Thyroid gland (tissue), 4 donors: ENCODE measurements around the gene DLG2. TPM values are rescaled to one million over a fixed set of nuclear protein-coding genes. Genes with fewer than 3 reads are reported as not detected.

Experiments used
- DNase-seq, 2 donors: peaks; one replicate each; pipeline ENCODE4 v3.0.0-alpha.2; 2019
- H3K27ac ChIP-seq, 3 donors: fragments of 200-600 bp; sonication (generic); 1 replicate in 2 of 3; 2 replicates in 1 of 3; pipeline ENCODE4 v1.5.1; 2016 to 2019; ENCODE audit warnings: mild to moderate bottlenecking in 1 of 3, moderate library complexity in 1 of 3
- H3K27me3 ChIP-seq: fragments of 200-600 bp; sonication (generic); one replicate; pipeline ENCODE4 v1.5.1; 2019
- H3K36me3 ChIP-seq, 2 donors: fragments of 200-600 bp; sonication (generic); one replicate each; pipeline ENCODE4 v1.5.1; 2016 to 2019
- H3K4me1 ChIP-seq, 2 donors: fragments of 200-600 bp; sonication (generic); one replicate each; pipeline ENCODE4 v1.5.1; 2017 to 2019
- H3K4me3 ChIP-seq, 3 donors: fragments of 200-600 bp; sonication (generic); replicated peaks in 1 of 3; 1 replicate in 2 of 3; 2 replicates in 1 of 3; pipeline ENCODE4 v1.5.1; 2016; ENCODE audit warnings: mild to moderate bottlenecking in 1 of 3
- H3K9me3 ChIP-seq: fragments of 200-600 bp; sonication (generic); one replicate; pipeline ENCODE4 v1.5.1; 2017
- POLR2A ChIP-seq, 2 donors: fragments of 450-650 bp; IDR thresholded peaks; one replicate each; pipeline ENCODE4 v1.6.1; 2017; ENCODE audit warnings: antibody characterized with exemption in 2 of 2, mild to moderate bottlenecking in 2 of 2, moderate library complexity in 1 of 2
- WGBS, 2 donors: methylation state at CpG; one replicate each; pipeline ENCODE4 v1.1.5; 2017; 5-methylcytosine and 5-hydroxymethylcytosine counted together
- intact Hi-C: fragments of 100-400 bp; cut with DNase I; formaldehyde crosslinking; loops from one replicate; pipeline ENCODE4 v1.15.1; 2023
- total RNA-seq, 4 donors: library from RNA; depleted of rRNA; stranded (reverse); fragments of >200 nt; gene quantifications; one replicate each; pipeline ENCODE4 v1.2.3, GENCODE V29; 2016
- TF ChIP-seq, protein P1 (sequence below), 6 experiments: fragments of 200-600 bp in 3 of 6; fragments of 450-650 bp in 3 of 6; sonication (generic) in 3 of 6; IDR thresholded peaks; one replicate each; pipeline ENCODE4 v1.5.1; 2016 to 2019; ENCODE audit warnings: antibody characterized with exemption in 6 of 6, mild to moderate bottlenecking in 2 of 6, inconsistent platforms in 1 of 6, moderate library complexity in 1 of 6

Gene DLG2
- total RNA-seq, 4 donors from 2014 or later: 29.4 to 79.4 (median 42.4) TPM

DNA sequence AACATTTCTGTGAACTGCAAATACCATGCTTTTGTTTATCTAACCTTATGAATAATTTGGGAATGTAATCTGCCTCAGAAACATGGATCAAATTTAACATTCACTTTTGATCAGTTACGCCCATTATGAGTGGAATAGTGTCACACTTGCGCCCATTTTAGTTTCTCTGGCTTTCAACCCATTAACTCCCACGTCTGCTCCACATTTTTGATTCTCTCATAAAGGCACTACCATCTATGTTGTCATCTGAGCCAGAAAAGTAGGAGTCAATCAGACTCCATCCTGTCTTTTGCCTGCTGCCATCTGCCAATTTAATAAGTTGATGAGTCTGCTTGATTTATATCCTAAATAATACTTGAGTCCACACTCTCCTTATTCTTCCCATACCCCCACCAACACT is 1090.7 kb downstream of the DLG2 start:
- no peaks in the 10 kb centered on the region for H3K4me1 ChIP-seq
- TF ChIP-seq, protein P1, sequence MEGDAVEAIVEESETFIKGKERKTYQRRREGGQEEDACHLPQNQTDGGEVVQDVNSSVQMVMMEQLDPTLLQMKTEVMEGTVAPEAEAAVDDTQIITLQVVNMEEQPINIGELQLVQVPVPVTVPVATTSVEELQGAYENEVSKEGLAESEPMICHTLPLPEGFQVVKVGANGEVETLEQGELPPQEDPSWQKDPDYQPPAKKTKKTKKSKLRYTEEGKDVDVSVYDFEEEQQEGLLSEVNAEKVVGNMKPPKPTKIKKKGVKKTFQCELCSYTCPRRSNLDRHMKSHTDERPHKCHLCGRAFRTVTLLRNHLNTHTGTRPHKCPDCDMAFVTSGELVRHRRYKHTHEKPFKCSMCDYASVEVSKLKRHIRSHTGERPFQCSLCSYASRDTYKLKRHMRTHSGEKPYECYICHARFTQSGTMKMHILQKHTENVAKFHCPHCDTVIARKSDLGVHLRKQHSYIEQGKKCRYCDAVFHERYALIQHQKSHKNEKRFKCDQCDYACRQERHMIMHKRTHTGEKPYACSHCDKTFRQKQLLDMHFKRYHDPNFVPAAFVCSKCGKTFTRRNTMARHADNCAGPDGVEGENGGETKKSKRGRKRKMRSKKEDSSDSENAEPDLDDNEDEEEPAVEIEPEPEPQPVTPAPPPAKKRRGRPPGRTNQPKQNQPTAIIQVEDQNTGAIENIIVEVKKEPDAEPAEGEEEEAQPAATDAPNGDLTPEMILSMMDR (IDR thresholded peaks at IDR 0.05): no peak
- no peak for TF ChIP-seq POLR2A (IDR thresholded peaks at IDR 0.05)
- H3K9me3 ChIP-seq: no peaks in the 10 kb centered on the region
- no peaks in the 10 kb centered on the region for H3K36me3 ChIP-seq
- no peak for DNase-seq
- intact Hi-C loops: no loop called here
- H3K27ac ChIP-seq: no peak overlapping the region
- WGBS, 2 donors: 84 to 93% methylated on average over 3 of the region's 3 CpGs
- H3K4me3 ChIP-seq: no peak overlapping the region
- no peaks in the 10 kb centered on the region for H3K27me3 ChIP-seq

DNA sequence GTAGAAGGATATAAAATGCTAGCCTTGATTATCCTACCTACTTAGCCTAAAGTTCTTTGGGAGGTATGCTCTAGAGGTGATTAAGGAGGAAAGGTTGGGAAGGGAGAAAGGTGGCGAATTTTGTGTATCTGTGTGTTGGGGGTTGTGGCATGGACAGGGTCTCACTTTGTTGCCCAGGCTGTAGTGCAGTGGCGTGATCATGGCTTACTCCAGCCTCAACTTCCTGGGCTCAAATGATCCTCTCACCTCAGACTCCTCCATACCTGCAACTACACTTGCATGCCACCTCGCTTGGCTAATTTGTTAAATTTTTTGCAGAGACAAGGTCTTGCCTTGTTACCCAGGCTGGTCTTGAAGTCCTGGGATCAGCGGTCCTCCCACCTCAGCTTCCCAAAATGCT is 1094.8 kb downstream of the DLG2 start:
- no peaks in the 10 kb centered on the region for H3K4me1 ChIP-seq
- no peak overlapping the region for H3K27ac ChIP-seq
- intact Hi-C loops: no loop called here
- DNase-seq: no peak
- no peaks in the 10 kb centered on the region for H3K36me3 ChIP-seq
- H3K4me3 ChIP-seq: no peak overlapping the region
- TF ChIP-seq, protein P1 (IDR thresholded peaks at IDR 0.05): no peak
- no peak for TF ChIP-seq POLR2A (IDR thresholded peaks at IDR 0.05)
- 94 to 95% methylated on average over 4 of the region's 4 CpGs for WGBS, 2 donors
- H3K9me3 ChIP-seq: no peaks in the 10 kb centered on the region
- no peaks in the 10 kb centered on the region for H3K27me3 ChIP-seq

DNA sequence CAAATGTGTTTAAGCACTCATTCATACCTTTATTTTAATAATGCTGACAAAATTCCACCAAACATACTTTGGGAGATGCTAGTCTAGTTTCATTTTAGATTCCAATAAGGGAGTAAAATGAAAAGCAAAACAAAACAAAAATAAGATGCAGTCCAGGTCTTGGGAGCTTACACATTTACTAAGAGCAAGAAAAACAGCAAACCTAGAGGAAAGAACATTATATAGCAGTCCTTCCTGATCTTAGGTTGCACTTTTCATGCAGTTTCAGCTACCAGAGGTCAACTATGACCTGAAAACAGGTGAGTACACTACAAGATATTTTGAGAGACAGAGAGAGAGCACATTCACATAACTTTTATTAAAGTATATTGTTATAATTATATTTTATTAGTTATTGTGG is 1100.9 kb downstream of the DLG2 start:
- TF ChIP-seq POLR2A (IDR thresholded peaks at IDR 0.05): no peak
- TF ChIP-seq, protein P1 (IDR thresholded peaks at IDR 0.05): no peak
- no peaks in the 10 kb centered on the region for H3K27me3 ChIP-seq
- H3K27ac ChIP-seq: no peak overlapping the region
- H3K4me1 ChIP-seq: no peaks in the 10 kb centered on the region
- intact Hi-C loops: loop anchor here (10.0 kb wide), 1 partner anchor 131 kb away; no protein-coding TSS in a partner anchor
- H3K36me3 ChIP-seq: no peaks in the 10 kb centered on the region
- no peak for DNase-seq
- no peaks in the 10 kb centered on the region for H3K9me3 ChIP-seq
- H3K4me3 ChIP-seq: no peak overlapping the region

DNA sequence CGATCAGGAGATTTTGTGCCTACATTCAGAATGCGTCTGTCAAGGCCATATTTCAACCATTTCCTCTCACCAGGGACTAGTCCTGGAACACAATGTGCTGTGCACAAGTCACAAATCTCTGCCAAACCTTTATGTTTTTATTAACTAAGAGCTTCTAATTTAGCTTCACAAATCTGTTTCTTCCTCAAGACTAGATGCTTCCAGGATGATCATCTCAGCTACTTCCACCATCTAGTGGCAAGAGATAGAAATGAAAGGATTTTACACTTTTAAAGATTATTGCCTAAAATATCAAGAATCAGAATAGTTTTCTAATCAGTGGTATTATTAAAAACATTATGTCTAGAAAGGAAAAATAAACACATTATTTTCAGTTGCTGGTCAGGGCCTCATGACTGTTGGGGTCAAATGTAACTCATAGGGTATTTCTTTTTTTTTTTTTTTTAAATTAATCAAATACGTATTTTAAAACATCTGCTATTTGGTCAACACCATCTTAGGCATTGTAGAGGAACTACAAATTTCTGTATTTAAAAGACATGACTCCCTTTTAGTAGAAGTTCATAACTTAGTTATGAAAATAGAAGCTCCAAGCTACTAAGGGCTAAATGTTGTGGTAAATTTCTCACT is 1102.6 kb downstream of the DLG2 start:
- Histone ChIP-seq H3K4me3 (no peak overlapping the region), H3K27ac (no peak overlapping the region), H3K4me1 (no peaks in the 10 kb centered on the region), H3K36me3 (no peaks in the 10 kb centered on the region), H3K27me3 (no peaks in the 10 kb centered on the region), H3K9me3 (no peaks in the 10 kb centered on the region)
- DNase-seq: no peak
- WGBS, 2 donors: 63 to 75% methylated on average over 3 of the region's 3 CpGs
- intact Hi-C loops: loop anchor here (10.0 kb wide), 1 partner anchor 130 kb away; no protein-coding TSS in a partner anchor
- TF ChIP-seq, protein P1 (IDR thresholded peaks at IDR 0.05): peak in 5 of 6 experiments; percentile 20 to 77 (median 62)
- TF ChIP-seq POLR2A (IDR thresholded peaks at IDR 0.05): no peak

DNA sequence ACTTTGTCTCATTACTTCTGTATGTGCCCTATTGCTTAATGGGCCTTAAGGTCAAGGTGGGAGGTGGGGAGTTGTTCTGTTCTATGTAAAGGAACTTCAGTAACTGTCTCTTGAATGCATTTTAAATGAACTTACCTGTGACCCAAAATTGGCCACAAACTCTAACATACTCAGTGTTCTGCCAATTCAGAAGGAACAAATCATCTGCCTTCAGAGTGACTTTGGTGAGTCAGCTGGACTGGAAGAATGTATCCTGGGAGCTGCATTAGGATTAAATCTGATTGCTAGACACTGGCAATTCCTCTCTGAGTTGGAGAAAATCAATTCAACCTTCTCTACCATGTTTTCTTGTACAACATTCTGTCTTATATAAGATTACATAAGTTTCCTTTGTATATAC is 1104.8 kb downstream of the DLG2 start:
- no peak for DNase-seq
- Histone ChIP-seq H3K27ac (no peak overlapping the region), H3K9me3 (no peaks in the 10 kb centered on the region), H3K27me3 (no peaks in the 10 kb centered on the region), H3K4me1 (no peaks in the 10 kb centered on the region), H3K36me3 (no peaks in the 10 kb centered on the region), H3K4me3 (no peak overlapping the region)
- no peak for TF ChIP-seq POLR2A (IDR thresholded peaks at IDR 0.05)
- TF ChIP-seq, protein P1 (IDR thresholded peaks at IDR 0.05): no peak
- intact Hi-C loops: loop anchor here (10.0 kb wide), 1 partner anchor 128 kb away; no protein-coding TSS in a partner anchor
